GM18502 (cell line): ENCODE data around the gene XRCC3.

Experiments
- ATAC-seq: cut with Tn5 transposase; IDR thresholded peaks from one replicate; pipeline ENCODE4 v1.9.1; 2021; ENCODE audit warnings: mild to moderate bottlenecking; ENCODE audit not compliant: unreplicated experiment, poor library complexity

XRCC3 gene

DNA sequence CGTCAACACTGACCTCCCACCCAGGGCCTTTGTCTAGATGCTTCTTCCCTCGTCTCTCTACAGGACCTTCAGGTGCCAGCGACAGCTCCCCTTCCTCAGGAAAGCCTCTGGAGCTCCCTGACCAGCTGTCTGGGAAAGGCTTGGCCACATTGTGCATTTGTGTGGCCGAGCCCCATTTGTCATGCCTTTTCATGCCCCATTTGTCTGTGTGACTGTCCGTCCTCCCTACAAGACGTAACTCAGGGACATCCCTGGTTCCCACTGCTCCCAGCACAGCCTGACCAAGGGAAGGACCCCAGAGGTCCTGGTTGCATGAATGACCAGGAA is 24.2 kb upstream of the XRCC3 start:
- no peak for ATAC-seq

DNA sequence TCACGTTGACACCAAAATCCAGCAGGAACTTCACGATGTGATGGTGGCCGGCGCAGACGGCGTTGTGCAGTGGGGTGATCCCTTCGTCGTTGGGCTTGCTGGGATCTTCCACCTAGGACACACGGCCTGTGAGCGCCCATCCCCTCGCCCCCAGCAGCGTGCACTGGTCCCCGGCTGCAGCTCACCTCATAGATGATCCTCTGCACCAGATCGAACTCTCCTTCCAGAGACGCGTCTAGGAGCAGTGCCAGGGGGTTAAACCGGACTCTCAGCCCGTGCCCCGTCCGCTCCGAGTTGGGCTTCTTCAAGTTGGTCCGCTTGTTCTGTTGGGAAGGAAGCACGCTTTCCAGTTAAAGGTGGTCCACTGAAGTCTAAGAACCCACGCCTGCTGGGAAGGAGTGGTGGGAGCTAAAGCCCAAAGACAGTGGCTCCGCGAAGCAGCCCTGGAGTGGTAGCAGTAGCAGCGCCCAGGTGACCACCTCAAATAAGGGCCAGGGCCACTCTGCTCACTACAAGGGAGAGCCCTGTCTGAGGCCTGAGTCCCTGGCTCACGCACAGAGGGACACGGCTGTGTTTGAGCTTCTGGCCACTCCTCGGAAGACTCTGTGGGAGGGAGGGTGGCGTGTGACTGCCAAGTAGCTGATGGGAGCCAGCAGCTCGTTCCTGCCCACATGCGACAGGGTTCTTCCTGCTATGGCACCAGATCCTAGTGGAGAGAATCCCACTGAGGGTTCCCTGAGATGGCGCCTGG is 23.6 kb upstream of the XRCC3 start:
- ATAC-seq = no peak

DNA sequence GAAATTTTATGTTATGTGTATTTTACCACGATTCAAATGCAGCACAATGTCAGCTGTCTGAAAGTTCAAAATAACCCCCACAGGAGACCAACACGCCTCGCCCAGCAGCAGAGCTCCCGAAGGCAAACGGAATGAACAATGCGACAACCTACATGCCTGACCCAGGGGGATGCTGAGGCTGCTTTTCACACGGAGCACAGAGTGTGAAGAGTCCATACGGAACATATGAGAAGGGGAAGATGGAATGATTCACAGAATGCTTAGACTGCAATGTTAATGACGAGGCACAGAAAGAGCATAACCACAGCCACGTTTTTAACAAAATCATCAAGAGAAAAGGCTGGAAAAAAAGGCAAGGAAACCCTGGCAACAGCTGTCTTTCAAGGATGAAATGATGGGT is 22.9 kb upstream of the XRCC3 start:
- ATAC-seq = no peak

DNA sequence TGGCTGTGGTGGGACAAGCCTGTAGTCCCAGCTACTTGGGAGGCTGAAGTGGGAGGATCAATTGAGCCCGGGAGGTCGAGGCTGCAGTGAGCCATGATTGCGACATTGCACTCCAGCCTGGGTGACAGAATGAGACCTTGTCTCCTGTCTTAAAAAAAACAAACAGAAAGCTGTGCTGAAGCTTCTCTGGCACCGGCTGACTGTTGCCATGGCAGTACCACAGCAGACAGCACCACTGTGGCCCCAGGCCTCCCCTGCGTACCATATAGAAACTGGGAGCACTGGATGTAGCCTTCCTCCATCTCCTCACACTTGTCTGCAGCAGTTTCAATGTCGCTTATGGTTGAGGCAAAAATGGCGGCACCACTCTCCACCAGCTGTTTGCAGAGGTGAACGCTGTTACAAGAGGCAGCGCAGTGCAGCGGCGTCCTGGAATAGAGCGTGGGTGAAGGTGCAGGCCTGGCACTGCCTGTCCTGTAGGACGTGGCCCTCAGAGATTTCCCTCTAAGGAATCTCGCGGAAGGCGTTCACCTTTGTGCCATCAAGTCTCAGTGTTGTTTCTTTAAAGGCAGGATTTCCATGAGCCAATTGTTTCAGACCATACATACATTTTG is 22.3 kb upstream of the XRCC3 start:
- ATAC-seq = no peak

DNA sequence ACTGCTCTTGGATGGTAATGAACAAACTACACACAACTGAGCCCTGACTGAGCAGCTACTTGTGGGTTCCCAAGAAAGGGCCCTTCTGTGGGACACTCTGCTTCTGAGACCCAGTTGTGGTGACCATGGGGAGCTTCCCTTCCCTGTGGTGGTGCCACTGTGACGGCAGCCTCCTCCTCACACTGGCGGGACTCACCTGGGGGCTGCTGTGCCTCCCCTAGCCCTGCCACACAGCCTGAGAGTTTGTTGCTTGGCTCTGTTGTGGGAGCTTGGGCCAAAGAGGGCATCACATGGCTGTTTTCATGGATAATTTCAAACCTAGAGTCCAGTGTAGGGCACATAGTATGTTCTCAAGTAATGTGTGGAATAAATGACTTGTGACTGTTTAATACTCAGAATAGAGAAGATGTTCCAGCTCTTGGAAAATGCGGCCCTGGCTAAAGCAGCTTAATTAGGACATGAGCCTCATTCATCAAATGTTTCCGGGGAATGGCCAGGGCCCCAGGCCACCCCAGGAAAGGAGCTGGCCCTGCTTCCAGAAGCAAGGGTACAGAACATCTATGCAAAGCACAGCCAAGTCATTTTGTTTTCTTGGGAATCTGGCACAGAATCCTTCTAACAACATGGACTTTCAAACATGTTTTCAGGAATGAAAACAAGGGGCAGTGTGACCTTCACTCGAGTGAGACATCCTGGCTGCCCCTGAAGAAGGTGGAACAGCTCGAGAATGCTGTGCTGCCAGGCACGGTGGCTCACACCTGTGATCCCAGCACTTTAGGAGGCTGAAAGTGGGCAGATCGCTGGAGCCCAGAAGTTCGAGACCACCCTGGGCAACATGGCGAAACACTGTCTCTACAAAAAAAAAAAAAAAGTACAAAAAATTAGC is 21.5 kb upstream of the XRCC3 start:
- ATAC-seq = no peak

DNA sequence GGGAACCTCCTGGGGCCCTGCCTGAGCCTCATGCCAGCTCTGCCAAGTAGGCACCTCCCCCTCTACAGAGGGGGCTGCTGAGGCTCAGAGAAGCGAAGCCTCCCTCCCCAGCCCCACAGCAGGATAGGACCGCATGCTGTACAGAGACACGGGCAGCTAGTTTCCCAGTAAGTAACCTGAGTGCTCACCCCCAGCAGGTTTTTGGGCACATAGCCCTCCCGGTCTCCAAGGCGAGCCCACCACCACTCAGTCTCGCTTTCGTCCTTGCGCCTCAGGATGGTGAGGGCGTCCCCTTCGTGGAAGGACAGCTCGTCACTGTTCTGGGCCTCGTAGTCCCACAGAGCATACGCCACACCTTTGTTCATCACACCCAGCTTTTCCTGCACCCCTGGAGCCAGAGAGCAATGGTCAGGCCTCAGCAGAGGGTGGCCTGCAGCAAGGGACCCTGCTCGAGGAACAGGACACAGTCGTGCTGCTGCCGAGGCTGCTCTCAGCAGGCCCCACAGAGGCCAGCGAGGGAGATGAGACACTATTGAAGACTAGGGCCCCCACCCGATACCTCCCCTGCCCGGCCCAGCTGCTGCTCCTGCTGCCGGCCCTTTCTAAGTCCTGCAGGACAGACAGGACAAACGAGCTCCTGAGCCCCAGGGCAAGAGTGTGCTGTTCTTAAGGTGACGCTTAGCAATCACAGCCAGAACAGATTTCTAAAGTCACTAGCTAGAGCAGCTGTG is 20.7 kb upstream of the XRCC3 start:
- ATAC-seq = no peak

DNA sequence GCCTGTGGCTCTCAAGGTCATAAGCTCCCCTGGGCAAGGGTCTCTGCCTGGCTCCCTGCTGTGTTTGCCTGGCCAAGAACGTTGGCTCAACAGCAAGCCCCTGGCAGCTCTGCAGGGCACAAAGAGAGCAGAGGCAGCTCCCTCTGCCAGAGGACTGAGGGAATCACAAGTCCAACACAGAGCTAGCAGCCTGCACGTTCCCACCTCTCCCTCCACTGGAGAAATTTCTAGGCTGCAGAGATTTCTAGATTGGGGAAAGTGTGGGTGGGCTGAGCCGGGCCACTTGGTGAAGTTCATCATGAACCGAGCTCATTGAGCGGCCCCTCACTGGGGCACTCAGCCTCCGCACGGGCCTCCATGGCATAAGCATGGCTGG is 20.2 kb upstream of the XRCC3 start:
- no peak for ATAC-seq

DNA sequence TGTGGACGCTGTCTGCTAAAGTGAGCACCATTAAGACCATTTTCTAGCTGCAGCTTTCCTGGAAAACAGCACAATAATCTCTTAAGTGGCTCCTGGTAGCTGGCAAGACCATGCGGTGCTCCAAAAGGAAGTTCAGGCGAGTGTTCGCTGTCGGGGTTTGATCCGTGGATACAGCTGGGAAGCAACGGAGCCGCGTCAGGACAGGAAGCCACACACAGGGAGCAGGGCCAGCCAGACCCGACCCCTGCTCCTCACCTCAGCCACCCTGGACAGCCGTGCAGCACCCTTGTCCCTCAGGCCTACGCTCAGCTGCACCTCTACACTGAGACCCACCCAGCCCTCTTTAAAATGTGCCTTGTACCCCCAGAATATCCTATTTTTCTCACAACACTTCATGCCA is 19.8 kb upstream of the XRCC3 start:
- ATAC-seq = no peak

DNA sequence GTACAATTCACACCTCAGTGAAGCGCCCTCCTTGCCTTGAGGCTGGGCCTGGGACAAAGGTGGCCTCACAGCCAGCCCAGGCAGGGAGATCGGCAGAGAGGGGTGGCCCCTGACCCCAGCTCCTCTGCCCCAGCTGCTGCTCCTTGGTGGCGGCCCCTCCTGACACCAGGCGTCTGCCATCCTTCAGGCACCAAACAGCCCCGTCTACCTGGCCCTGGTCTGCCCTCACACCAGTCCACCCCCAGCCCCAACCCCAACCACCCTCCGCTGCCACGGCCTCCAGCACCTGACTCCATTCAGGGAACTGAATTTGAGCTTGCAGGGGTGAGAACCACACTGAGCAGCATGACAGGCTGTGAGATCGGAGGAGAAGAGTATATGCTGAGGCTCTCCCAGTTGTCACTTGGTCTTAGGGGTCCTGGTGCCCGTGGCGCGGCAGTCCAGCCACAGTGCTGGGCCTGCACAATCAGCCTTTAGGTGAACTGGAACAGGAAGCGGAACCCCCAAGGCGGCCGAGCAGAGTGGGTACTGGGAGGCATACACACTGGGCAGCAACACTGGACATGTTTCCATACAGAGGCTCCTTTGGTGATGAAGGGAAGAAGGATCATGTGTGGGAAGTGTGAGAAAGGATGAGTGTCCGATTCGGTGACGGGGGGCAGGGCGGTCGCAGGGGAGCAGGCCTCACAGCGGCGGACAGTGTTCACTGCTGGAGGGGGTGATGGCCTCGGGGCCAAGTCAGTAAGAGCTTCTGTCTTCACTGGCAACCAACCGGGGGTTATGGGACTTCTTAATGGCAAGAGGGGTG is 19.0 kb upstream of the XRCC3 start:
- ATAC-seq = no peak

DNA sequence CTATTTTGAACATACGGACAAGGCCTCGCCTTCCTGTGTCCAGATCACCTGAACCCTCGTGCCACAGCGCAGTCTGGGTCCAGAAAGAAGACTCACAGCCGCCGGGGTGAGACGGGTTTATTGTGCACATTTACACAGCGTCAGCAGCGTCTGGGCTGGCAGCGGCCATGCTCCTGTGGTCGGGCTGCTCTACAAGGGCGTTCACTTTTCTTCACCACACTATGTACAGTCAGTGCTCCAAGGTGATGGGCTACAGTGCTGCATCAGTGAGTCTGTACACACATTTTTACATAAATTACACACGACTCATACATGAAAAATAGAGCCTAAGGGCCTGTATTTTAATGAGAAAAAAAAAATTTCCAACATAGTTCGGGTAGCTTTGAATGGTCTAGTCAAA is 18.4 kb upstream of the XRCC3 start:
- no peak for ATAC-seq

DNA sequence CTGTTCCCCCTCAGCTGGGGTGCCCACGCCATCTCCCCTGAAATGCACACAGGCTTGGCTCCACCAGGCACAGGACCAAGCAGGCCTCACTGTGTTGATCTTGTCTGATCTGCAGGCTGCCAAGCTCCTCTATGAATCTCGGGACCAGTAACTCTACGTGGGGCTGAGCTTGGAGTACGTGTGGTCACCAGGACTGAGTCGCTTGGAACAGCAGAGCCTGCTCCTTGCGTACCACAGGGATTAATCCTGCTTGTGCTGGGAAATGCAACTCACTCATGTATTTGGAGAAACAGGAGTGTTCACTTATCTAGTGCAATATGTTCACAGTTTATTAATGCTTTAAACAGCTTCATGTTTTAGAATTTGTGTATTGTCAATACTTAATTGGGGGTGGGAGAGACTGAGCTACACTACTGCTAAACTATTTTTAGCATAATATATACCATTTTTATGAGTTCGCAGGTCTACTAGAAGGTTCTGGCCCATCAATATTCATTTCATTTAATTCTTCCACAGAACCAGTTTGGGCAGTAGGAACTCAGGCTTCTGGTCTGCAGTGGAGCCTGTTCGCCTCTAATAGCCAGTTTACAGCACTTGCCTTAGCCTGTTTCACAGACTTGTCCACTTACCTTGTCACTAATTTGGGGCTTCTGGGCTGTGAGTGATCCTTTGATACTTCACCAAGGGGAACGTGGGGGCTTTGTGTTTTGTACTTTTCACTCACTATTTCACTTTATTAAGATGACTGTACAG is 17.8 kb upstream of the XRCC3 start:
- no peak for ATAC-seq

DNA sequence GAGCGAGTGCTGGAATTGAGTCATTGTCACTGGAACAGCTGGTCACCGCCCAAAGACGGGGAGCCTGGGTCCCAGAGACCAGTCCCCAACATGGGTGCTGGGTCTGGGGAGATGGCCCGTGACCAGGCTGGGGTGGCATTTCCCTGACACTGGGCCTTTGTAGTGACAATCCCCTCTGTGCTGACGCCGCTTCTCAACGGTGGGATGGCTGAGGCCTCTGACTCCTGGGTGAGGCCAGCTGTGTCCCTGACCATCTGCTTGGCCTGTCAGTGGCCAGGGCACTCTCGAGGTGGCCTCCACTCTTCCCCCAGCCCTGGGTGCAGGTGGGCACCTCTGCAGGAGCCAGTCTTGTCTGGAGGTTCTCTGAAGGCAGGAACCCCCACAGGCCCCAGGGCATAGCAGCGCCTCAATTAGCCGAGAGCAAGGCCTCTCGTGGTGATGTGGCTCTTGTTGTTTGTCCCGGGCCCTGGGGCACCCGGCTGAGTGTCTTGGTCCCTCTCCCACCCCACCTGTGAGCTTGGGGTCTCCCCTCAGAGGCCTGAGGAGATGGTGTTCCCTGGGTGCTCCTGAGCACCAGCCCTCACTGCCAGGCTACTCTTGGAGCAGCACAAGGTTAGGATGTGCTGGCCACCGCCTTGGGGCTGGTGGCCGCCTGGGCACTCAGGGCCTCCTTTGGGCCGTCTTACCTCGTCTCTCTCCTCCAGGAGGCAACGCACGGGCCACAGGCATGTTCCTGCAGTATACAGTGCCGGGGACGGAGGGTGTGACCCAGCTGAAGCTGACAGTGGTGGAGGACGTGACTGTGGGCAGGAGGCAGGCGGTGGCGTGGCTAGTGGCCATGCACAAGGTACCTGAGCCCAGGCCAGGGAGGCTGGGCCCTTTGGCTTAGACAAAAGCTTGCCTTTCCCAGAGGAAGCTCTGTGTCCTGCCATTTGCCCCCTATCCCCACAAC is 16.9 kb upstream of the XRCC3 start:
- ATAC-seq = no peak

DNA sequence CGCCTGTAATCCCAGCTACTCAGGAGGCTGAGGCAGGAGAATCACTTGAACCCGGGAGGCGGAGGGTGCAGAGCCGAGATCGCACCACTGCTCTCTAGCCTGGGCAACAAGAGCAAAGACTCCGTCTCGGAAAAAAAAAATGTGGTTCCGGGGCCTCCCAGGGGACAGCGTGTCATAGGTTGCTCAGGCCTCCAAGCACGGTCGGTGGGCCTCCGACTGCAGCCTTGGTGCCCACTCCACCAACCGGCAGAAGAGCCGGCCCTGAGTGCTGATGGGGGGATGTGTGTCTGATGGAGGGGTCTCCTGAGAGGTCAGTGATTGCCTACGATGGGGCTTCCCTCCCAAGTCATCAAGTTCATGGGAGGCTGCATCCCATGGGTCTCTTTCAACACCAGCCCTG is 16.2 kb upstream of the XRCC3 start:
- no peak for ATAC-seq

DNA sequence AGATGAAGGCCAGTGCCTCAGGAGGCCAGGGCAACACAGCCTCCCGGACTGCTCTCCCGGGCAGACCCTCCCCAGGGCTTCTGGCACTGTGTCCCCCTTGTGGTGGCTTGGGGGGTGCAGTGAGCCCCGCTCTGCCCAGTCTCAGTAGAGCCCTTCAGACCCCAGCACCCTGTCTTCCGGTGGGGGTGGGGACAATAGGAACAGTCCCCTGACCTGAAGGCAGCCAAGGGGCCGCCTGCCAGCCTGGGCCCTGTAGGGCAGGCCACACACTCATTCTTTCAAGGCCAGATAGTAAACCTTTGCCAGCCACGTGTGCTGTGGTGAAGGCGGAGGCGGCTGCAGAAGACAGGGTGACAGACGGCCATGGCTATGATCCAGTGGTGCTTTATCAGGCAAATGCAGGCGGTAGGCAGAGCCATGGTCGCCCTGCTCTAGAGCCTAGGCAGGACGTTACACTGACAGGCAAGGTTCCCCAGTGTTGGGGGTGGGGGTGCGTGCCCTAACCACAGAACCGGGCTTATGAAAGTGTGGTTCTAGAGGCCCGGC is 15.3 kb upstream of the XRCC3 start:
- ATAC-seq = no peak

DNA sequence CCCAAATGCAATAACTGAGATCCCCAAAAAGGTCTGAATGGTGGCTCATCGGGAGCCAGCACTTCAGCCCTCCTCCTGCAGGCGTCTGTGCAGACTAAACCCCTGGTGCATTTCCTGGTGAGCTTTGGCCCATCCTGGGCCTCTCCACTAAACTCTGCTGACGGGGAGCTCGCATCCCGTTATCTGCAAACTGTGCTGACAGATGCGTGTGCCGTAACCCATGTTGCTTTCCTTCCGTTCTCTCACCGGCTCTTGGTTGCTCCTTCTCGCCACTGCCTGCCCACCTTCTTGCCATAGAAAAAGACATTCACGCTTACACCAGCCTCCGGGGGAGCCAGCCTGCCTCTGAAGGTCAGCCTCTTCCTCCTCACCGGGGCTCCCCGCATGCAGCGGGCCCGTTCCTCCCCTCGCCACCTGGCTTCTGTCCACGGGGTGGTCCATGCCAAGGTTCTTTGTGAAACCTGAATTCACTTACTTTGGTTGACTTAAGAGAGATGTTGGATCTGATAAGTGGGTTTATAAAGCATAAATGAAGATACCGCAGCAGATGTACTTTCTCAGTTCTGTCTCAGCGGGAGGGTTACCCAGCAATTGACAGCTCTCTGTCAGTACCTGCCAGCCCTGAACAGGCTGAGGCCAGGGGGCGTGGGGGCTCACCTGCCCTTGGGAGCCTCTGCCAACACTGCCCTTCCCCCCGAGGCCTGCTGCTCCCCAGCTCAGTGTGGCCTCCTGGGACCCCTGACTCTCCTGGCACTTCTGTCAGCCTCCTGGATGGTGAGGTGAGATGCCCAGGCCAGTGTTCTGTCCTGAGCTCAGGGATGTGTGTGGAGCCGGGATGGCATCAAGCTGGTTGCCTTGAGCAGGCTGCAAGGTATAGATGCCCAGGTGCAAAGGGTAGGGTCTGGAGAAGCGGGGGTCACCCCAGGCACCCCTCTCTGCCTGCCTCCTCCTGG is 14.5 kb upstream of the XRCC3 start:
- ATAC-seq = no peak

DNA sequence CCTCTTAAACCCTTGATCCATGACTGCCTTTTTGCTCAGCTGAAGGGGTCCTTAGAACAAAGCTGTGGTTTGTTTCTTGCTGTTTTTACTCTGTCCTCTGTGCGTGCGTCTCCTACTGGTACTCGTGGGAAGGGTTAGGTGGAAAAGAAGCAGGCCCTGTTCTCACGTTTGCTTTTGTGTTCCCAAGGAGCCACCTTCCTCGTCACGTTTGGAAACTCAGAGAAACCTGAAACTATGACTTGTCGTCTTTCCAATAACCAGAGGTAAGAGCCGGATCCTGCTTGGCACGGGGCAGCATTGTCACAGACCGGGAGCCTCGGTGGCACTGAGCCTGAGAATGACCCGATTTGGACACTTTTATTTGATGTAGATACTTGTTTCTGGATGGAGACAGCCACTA is 13.5 kb upstream of the XRCC3 start:
- no peak for ATAC-seq

DNA sequence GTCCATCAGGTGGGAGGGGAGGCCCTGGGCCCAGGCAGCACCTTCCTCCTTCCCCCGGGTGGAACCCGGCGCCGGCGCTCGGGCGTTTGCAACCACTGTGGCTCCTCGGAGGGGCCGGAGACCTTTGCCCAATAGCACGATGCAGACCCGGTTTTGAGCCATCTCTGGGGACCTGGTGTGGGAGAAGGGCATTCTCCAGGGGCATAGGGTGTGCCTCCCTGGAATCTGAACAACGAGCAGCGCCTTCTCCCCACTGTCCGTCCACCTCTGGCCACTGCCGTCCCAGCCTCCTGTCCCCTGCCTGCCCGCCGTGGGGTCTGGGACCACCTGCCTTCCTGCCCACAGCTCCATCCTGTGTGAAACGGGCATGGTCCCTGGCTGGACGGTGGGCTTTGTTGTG is 12.9 kb upstream of the XRCC3 start:
- ATAC-seq = no peak
